HG03095 (cell line): ENCODE measurements around the gene SELENOI.

Experiments used
- ATAC-seq: cut with Tn5 transposase; IDR thresholded peaks from one replicate; pipeline ENCODE4 v1.9.1; 2021; ENCODE audit warnings: moderate library complexity; ENCODE audit not compliant: unreplicated experiment

The SELENOI gene

DNA sequence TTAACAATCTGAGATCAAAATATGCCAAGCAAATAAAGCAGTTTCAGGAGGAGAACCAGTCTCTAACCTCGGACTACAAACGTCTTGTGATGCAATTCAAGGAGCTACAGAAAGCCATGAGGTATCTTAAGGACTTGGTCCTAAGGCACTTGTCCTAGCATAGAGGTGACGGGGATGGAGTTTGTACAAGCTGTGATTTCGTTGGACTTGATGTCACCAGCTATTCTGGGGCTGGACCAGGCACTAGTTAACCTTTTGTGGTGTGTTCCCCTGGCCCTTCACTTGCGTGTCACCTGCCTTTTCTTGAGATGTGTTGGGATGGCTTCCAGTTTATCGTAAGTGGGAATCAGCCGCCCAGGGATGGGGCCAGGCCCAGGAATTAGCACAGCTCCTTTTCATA lies 98.3 kb downstream of the SELENOI start:
- no peak for ATAC-seq
